Breast epithelium (tissue), 3 donors: ENCODE measurements around the gene TRMT10A.

Experiments
- CTCF ChIP-seq, 3 donors: fragments of 450-650 bp; IDR thresholded peaks; one replicate each; pipeline ENCODE4 v1.5.1; 2016 to 2017; ENCODE audit warnings: antibody characterized with exemption in 3 of 3, mild to moderate bottlenecking in 3 of 3, moderate library complexity in 3 of 3
- POLR2A ChIP-seq: fragments of 450-650 bp; IDR thresholded peaks from one replicate; pipeline ENCODE4 v1.6.1; 2016; ENCODE audit warnings: antibody characterized with exemption, mild to moderate bottlenecking, moderate library complexity
- POLR2AphosphoS5 ChIP-seq, 3 donors: sonication (generic); formaldehyde crosslinking; IDR thresholded peaks; one replicate each; pipeline ENCODE4 v1.6.1; 2017; ENCODE audit warnings: antibody characterized with exemption in 3 of 3

- TF ChIP-seq CTCF (IDR thresholded peaks at IDR 0.05), result no peak
- no peak for TF ChIP-seq POLR2AphosphoS5 (IDR thresholded peaks at IDR 0.05)
- TF ChIP-seq POLR2A, result no peak
Observed at GRCh38 chr4:99612704-99613103, 48.9 kb upstream of the TRMT10A start.
